Naive thymus-derived CD8-positive, alpha-beta T cell (primary cell): ENCODE measurements around the gene EIF1. TPM values are rescaled to one million over a fixed set of nuclear protein-coding genes. Genes with fewer than 3 reads are reported as not detected.
"Not testable (repeated sequence)": the region's sequence is repeated elsewhere in the genome, so short reads cannot be mapped to it uniquely, and the experiment has no call there.

Experiments
- ATAC-seq, 2 donors: fragments of 150-1000 bp; cut with Tn5 transposase in 1 of 2; sonication (Bioruptor Pico), chemical (Tn5 transposase) in 1 of 2; 1 replicate in 1 of 2; 2 replicates in 1 of 2; pipeline ENCODE4 v1.10.0; 2021; ENCODE audit warnings: mild to moderate bottlenecking in 2 of 2, moderate library complexity in 2 of 2
- POLR2A ChIA-PET: fragments of 350-600 bp; sonication (Branson Sonifier 250); formaldehyde crosslinking; loops from one replicate; lab custom pipeline; 2021; ENCODE audit warnings: antibody characterized with exemption; lab: Charles Lee
- DNase-seq, 10 donors: peaks; one replicate each; pipeline versions ENCODE4 v3.0.0 to v3.0.0-alpha.2; 2020 to 2022
- H3K27ac Mint-ChIP-seq, 10 donors: one replicate each; pipeline ENCODE4 v1.8.0; 2020 to 2022; ENCODE audit warnings: mild to moderate bottlenecking in 10 of 10, mixed read lengths in 10 of 10, moderate library complexity in 4 of 10, inconsistent platforms in 1 of 10
- H3K27me3 Mint-ChIP-seq, 5 donors: one replicate each; pipeline ENCODE4 v1.8.0; 2021 to 2022; ENCODE audit warnings: mixed read lengths in 5 of 5
- H3K36me3 Mint-ChIP-seq, 3 donors: one replicate each; pipeline ENCODE4 v1.8.0; 2020 to 2022; ENCODE audit warnings: mixed read lengths in 3 of 3, mild to moderate bottlenecking in 2 of 3, inconsistent platforms in 1 of 3
- H3K4me1 Mint-ChIP-seq, 4 donors: one replicate each; pipeline ENCODE4 v1.8.0; 2021 to 2022; ENCODE audit warnings: mixed read lengths in 4 of 4
- H3K4me3 Mint-ChIP-seq, 10 donors: one replicate each; pipeline ENCODE4 v1.8.0; 2020 to 2022; ENCODE audit warnings: mild to moderate bottlenecking in 10 of 10, mixed read lengths in 10 of 10, moderate library complexity in 6 of 10, inconsistent platforms in 1 of 10
- H3K9me3 Mint-ChIP-seq, 9 donors: one replicate each; pipeline ENCODE4 v1.8.0; 2020 to 2022; ENCODE audit warnings: mixed read lengths in 9 of 9, mild to moderate bottlenecking in 3 of 9, inconsistent platforms in 1 of 9, moderate library complexity in 1 of 9
- polyA plus RNA-seq, 3 donors: library from polyadenylated mRNA; unstranded; fragments of 300-500 nt; fragmentation: Illumina TruSeq; gene quantifications; one replicate each; pipeline ENCODE4 v1.2.3, GENCODE V29; 2021
- total RNA-seq, 8 experiments: library from RNA in 2 of 8; stranded (reverse) in 2 of 8; gene quantifications; one replicate each; pipeline ENCODE4 v1.2.3 and lab custom pipeline; 2021 to 2026

EIF1 gene
- total and polyA plus RNA-seq, 5 experiments from 2014 or later, result 1,007 to 1,335 (median 1,100) TPM

GRCh38 chr17:41697122-41697962, 8.7 kb downstream of the EIF1 start:
- POLR2A ChIA-PET, result interaction anchor here (0.6 kb wide), 1 partner anchor 13 kb away, joined by 3 read pairs; no protein-coding TSS in a partner anchor
- peaks cover 3 to 29% (median 10%) of the 10 kb centered on the region in 3 donors for H3K36me3 Mint-ChIP-seq
- H3K4me3 Mint-ChIP-seq, result no peak overlapping the region

GRCh38 chr17:41700843-41701242, 12.2 kb downstream of the EIF1 start:
- H3K36me3 Mint-ChIP-seq, H3K9me3 Mint-ChIP-seq, H3K27ac Mint-ChIP-seq, ATAC-seq, H3K27me3 Mint-ChIP-seq, H3K4me3 Mint-ChIP-seq, DNase-seq: not testable (repeated sequence)
- POLR2A ChIA-PET, result interaction anchor here (0.7 kb wide), 2 partner anchors 134 to 570 kb away, joined by 3 to 8 read pairs; no protein-coding TSS in a partner anchor
- H3K4me1 Mint-ChIP-seq, result peaks cover 6 to 13% (median 9%) of the 10 kb centered on the region in 4 donors

More at GRCh38 chr17:41697122-41697962, 8.7 kb downstream of the EIF1 start:
- H3K9me3 Mint-ChIP-seq, result no peaks in the 10 kb centered on the region
- peaks cover 0 to 1% (median 0%) of the 10 kb centered on the region in 5 donors for H3K27me3 Mint-ChIP-seq
- peaks cover 15 to 21% (median 20%) of the 10 kb centered on the region in 4 donors for H3K4me1 Mint-ChIP-seq
- no peak for DNase-seq
- peak overlapping the region in 2 of 10 donors; percentile 2 to 52 for H3K27ac Mint-ChIP-seq
- ATAC-seq, result no peak

- Mint-ChIP-seq H3K27me3 (peaks cover 0 to 3% (median 0%) of the 10 kb centered on the region in 5 donors), H3K4me3 (no peak overlapping the region), H3K27ac (no peak overlapping the region), H3K36me3 (no peaks in the 10 kb centered on the region), H3K9me3 (no peaks in the 10 kb centered on the region), H3K4me1 (peaks cover 0 to 2% (median 0%) of the 10 kb centered on the region in 4 donors)
- DNase-seq (no peak), ATAC-seq (no peak)
- POLR2A ChIA-PET, result interaction anchor here (0.7 to 1.3 kb wide), 2 partner anchors 12 to 14 kb away, joined by 4 to 6 read pairs; no protein-coding TSS in a partner anchor
These were observed 14.0 kb downstream of the EIF1 start for GRCh38 chr17:41702712-41703111.

GRCh38 chr17:41705271-41705991, 16.7 kb downstream of the EIF1 start:
- POLR2A ChIA-PET, result interaction anchor here (0.6 to 0.7 kb wide), 2 partner anchors 14 to 15 kb away, joined by 3 to 7 read pairs; no protein-coding TSS in a partner anchor
- no peaks in the 10 kb centered on the region for H3K9me3 Mint-ChIP-seq
- peaks cover under 1 to 4% (median 3%) of the 10 kb centered on the region in 5 donors for H3K27me3 Mint-ChIP-seq
- no peak for DNase-seq
- no peak for ATAC-seq
- no peak overlapping the region for H3K27ac Mint-ChIP-seq
- H3K36me3 Mint-ChIP-seq, result no peaks in the 10 kb centered on the region
- H3K4me3 Mint-ChIP-seq, result no peak overlapping the region
- peaks cover 0 to 2% (median 0%) of the 10 kb centered on the region in 4 donors for H3K4me1 Mint-ChIP-seq

- peaks cover 9 to 15% (median 11%) of the 10 kb centered on the region in 5 donors for H3K27me3 Mint-ChIP-seq
- H3K9me3 Mint-ChIP-seq, result no peaks in the 10 kb centered on the region
- H3K4me1 Mint-ChIP-seq, result peaks cover 0 to 2% (median 0%) of the 10 kb centered on the region in 4 donors
- H3K27ac Mint-ChIP-seq, result no peak overlapping the region
- no peak overlapping the region for H3K4me3 Mint-ChIP-seq
- H3K36me3 Mint-ChIP-seq, result no peaks in the 10 kb centered on the region
- POLR2A ChIA-PET, result interaction anchor here (1.0 kb wide), 2 partner anchors 17 to 19 kb away, joined by 4 to 5 read pairs; partner anchors contain the start of gene EIF1
- ATAC-seq (no peak), DNase-seq (peak in 1 of 10 donors; percentile 9)
These were observed 19.4 kb downstream of the EIF1 start for GRCh38 chr17:41707803-41708669.

- DNase-seq, result peak in 1 of 10 donors; percentile 1
- Mint-ChIP-seq H3K36me3 (no peaks in the 10 kb centered on the region), H3K4me1 (peaks cover 0 to 2% (median 0%) of the 10 kb centered on the region in 4 donors), H3K4me3 (no peak overlapping the region), H3K27ac (no peak overlapping the region), H3K9me3 (no peaks in the 10 kb centered on the region), H3K27me3 (peaks cover 6 to 18% (median 11%) of the 10 kb centered on the region in 5 donors)
- ATAC-seq, result no peak
- POLR2A ChIA-PET, result interaction anchor here (0.6 to 0.7 kb wide), 2 partner anchors 113 to 1593 kb away, joined by 3 to 4 read pairs; no protein-coding TSS in a partner anchor
These were observed 21.9 kb downstream of the EIF1 start for GRCh38 chr17:41710472-41711090.

- DNase-seq (peak in 1 of 10 donors; percentile 61), ATAC-seq (no peak)
- Mint-ChIP-seq H3K9me3 (no peaks in the 10 kb centered on the region), H3K36me3 (no peaks in the 10 kb centered on the region), H3K27me3 (peaks cover 9 to 18% (median 11%) of the 10 kb centered on the region in 5 donors), H3K27ac (peak within 1 kb of the TSS in 1 of 10 donors; percentile 71), H3K4me3 (peak within 1 kb of the TSS in 1 of 10 donors; percentile 18), H3K4me1 (peaks cover 0 to under 1% (median 0%) of the 10 kb centered on the region in 4 donors)
- POLR2A ChIA-PET, result interaction anchor here (0.6 kb wide), 2 partner anchors 12 to 141 kb away, joined by 3 read pairs; no protein-coding TSS in a partner anchor
These were observed 23.1 kb downstream of the EIF1 start, which contains the start of gene GAST for GRCh38 chr17:41711669-41712400. Gene GAST, plus strand, starts transcription at chr17:41712331. Its CDS starts 3,106 bp downstream, at chr17:41715437.

GRCh38 chr17:41717408-41718286, 29.0 kb downstream of the EIF1 start:
- no peaks in the 10 kb centered on the region for H3K9me3 Mint-ChIP-seq
- DNase-seq (peak in 4 of 10 donors; percentile 13 to 63 (median 26)), ATAC-seq (peak; percentile 87 to 97)
- peak overlapping the region in 8 of 10 donors; percentile 21 to 75 (median 48) for H3K27ac Mint-ChIP-seq
- H3K4me1 Mint-ChIP-seq, result peaks cover 0 to 14% (median 7%) of the 10 kb centered on the region in 4 donors
- H3K27me3 Mint-ChIP-seq, result peaks cover 5 to 12% (median 7%) of the 10 kb centered on the region in 5 donors
- POLR2A ChIA-PET, result interaction anchor here (1.0 to 1.2 kb wide), 2 partner anchors 28 to 29 kb away, joined by 3 to 4 read pairs; partner anchors contain the start of gene EIF1
- no peaks in the 10 kb centered on the region for H3K36me3 Mint-ChIP-seq
- peak overlapping the region in 2 of 10 donors; percentile 7 to 38 for H3K4me3 Mint-ChIP-seq

- no peak overlapping the region for H3K4me3 Mint-ChIP-seq
- POLR2A ChIA-PET, result interaction anchor here (1.0 to 1.2 kb wide), 2 partner anchors 29 to 30 kb away, joined by 3 to 4 read pairs; partner anchors contain the start of gene EIF1
- peaks cover 5 to 13% (median 7%) of the 10 kb centered on the region in 5 donors for H3K27me3 Mint-ChIP-seq
- H3K9me3 Mint-ChIP-seq, result no peaks in the 10 kb centered on the region
- peaks cover 0 to 14% (median 7%) of the 10 kb centered on the region in 4 donors for H3K4me1 Mint-ChIP-seq
- ATAC-seq (peak in 1 of 2 donors; percentile 31), DNase-seq (no peak)
- no peaks in the 10 kb centered on the region for H3K36me3 Mint-ChIP-seq
- peak overlapping the region in 2 of 10 donors; percentile 28 to 29 for H3K27ac Mint-ChIP-seq
These were observed 29.6 kb downstream of the EIF1 start for GRCh38 chr17:41718287-41718645.

- peaks cover 4 to 33% (median 21%) of the 10 kb centered on the region in 5 donors for H3K27me3 Mint-ChIP-seq
- no peak for ATAC-seq
- no peak for DNase-seq
- H3K27ac Mint-ChIP-seq, result no peak overlapping the region
- POLR2A ChIA-PET, result interaction anchor here (0.6 kb wide), 1 partner anchor 86 kb away, joined by 4 read pairs; no protein-coding TSS in a partner anchor
- no peaks in the 10 kb centered on the region for H3K36me3 Mint-ChIP-seq
- H3K4me3 Mint-ChIP-seq, result no peak overlapping the region
- H3K9me3 Mint-ChIP-seq, result no peaks in the 10 kb centered on the region
- H3K4me1 Mint-ChIP-seq, result peaks cover 0 to 10% (median 7%) of the 10 kb centered on the region in 4 donors
These were observed 33.5 kb downstream of the EIF1 start for GRCh38 chr17:41722231-41722630.
